KMS-11 (cell line): ENCODE measurements around the gene ADAMTS2.

Experiments
- H2AFZ ChIP-seq: fragments of 200-600 bp; sonication (generic); 2 replicates; pipeline ENCODE4 v1.6.1; 2016; ENCODE audit warnings: antibody characterized with exemption, mixed run types, low read depth
- H3K27ac ChIP-seq: fragments of 200-600 bp; sonication (generic); 2 replicates; pipeline ENCODE4 v1.6.1; 2016; ENCODE audit warnings: mild to moderate bottlenecking, mixed run types
- H3K27me3 ChIP-seq: fragments of 200-600 bp; sonication (generic); 2 replicates; pipeline ENCODE4 v1.6.1; 2017; ENCODE audit warnings: mild to moderate bottlenecking, low read depth, mixed run types, moderate library complexity; ENCODE audit not compliant: insufficient read depth
- H3K36me3 ChIP-seq: fragments of 200-600 bp; sonication (generic); 2 replicates; pipeline ENCODE4 v1.6.1; 2017; ENCODE audit warnings: mild to moderate bottlenecking, mixed run types; ENCODE audit not compliant: insufficient read depth
- H3K4me1 ChIP-seq: fragments of 200-600 bp; sonication (generic); 2 replicates; pipeline ENCODE4 v1.6.1; 2016; ENCODE audit warnings: mild to moderate bottlenecking, low read depth, mixed run types; ENCODE audit not compliant: poor library complexity, severe bottlenecking
- H3K4me2 ChIP-seq: fragments of 200-600 bp; sonication (generic); 2 replicates; pipeline ENCODE4 v1.7.0; 2016; ENCODE audit warnings: mild to moderate bottlenecking, mixed run types
- H3K4me3 ChIP-seq: fragments of 200-600 bp; sonication (generic); IDR thresholded peaks from 2 replicates; pipeline ENCODE4 v1.6.1; 2017; ENCODE audit warnings: low read depth, low read length, mixed read lengths; ENCODE audit not compliant: insufficient read depth
- H3K79me2 ChIP-seq: fragments of 200-600 bp; sonication (generic); 2 replicates; pipeline ENCODE4 v1.6.1; 2016; ENCODE audit warnings: low read depth, mixed run types; ENCODE audit not compliant: insufficient read depth
- H3K9ac ChIP-seq: fragments of 200-600 bp; sonication (generic); 2 replicates; pipeline ENCODE4 v1.6.1; 2016; ENCODE audit warnings: mild to moderate bottlenecking, mixed run types
- H4K20me1 ChIP-seq: fragments of 200-600 bp; sonication (generic); 2 replicates; pipeline ENCODE4 v1.6.1; 2016; ENCODE audit warnings: mild to moderate bottlenecking, mixed run types; ENCODE audit not compliant: insufficient read depth
- TF ChIP-seq, protein P1 (sequence below): fragments of 200-600 bp; sonication (generic); conservative IDR thresholded peaks from 2 replicates; pipeline ENCODE4 v1.6.1; 2017; ENCODE audit warnings: low read depth, mild to moderate bottlenecking, antibody characterized with exemption, low read length, moderate library complexity, mixed read lengths

ADAMTS2 gene

DNA sequence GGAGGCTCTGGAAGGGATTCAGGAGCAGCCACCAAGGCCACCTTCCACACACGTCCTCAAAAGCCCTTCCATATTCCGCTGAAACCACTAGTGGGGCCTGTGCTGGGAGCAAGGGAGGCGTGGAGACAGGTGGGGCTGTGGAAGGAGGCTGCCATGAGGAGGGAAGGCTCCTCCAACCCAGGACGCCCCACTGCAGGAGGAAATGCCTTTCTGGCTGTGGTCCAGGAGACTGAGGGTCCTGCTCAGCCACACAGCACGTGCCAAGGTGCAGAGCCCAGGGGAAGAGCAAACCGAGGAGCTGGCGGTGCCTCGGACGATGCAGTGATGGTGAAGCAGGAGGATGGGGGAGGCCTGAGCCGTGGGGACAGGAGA lies 49.5 kb downstream of the ADAMTS2 start:
- Histone ChIP-seq H3K79me2 (no peaks in the 10 kb centered on the region), H4K20me1 (no peaks in the 10 kb centered on the region), H3K4me1 (no peaks in the 10 kb centered on the region), H3K9ac (no peak overlapping the region), H3K4me2 (no peak overlapping the region), H3K27ac (no peak overlapping the region), H3K36me3 (no peaks in the 10 kb centered on the region), H3K4me3 (no peak overlapping the region), H2AFZ (no peak overlapping the region), H3K27me3 (peaks cover 2% of the 10 kb centered on the region; the same call in 1 of the 2 replicates)
- TF ChIP-seq, protein P1, sequence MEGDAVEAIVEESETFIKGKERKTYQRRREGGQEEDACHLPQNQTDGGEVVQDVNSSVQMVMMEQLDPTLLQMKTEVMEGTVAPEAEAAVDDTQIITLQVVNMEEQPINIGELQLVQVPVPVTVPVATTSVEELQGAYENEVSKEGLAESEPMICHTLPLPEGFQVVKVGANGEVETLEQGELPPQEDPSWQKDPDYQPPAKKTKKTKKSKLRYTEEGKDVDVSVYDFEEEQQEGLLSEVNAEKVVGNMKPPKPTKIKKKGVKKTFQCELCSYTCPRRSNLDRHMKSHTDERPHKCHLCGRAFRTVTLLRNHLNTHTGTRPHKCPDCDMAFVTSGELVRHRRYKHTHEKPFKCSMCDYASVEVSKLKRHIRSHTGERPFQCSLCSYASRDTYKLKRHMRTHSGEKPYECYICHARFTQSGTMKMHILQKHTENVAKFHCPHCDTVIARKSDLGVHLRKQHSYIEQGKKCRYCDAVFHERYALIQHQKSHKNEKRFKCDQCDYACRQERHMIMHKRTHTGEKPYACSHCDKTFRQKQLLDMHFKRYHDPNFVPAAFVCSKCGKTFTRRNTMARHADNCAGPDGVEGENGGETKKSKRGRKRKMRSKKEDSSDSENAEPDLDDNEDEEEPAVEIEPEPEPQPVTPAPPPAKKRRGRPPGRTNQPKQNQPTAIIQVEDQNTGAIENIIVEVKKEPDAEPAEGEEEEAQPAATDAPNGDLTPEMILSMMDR, result no peak

DNA sequence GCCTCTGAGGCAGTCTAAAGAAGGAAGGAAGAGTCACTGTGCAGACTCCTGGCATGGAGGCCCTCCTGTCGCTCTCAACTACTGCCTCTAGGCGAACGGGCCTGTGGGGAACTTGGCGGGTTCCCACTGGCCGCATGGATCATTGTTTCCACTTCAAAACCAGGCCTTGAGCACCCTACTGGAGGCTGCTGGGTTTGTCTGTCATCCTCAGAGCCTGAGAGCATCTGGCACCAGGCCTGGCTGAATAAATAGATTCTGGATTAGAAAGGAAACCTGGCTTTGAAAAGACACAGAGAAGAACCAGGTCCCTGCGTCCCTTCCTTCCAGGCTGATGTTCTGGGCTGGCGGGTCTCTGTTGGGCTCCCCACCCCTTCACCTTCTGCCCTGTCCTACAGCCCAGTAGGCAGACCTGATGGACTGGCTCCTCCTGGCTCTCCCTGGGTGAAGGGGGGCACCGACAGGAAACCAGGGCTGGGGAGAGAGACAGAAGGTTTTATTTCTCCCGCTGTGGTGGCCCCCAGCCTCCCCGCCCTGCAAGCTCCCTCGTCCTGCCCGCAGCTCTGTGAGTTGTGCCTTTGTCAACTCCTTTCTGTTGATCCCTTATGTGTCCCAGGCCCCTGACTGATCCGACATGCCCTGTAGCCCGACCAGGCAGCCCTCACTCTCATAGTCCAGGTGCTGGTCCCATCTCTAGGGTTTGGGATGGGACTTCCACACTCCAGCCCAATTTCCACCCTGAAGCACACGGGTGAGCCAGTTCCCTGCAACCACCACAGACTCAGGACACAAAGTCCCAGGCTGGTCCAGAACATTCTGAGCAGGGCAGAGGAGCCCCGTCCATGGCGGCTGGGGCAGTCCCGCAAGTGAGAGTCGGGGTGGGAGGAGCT lies 50.1 kb downstream of the ADAMTS2 start:
- Histone ChIP-seq H3K27ac (no peak overlapping the region), H3K9ac (no peak overlapping the region), H3K27me3 (peaks cover 2% of the 10 kb centered on the region; the same call in 1 of the 2 replicates), H3K4me2 (no peak overlapping the region), H3K4me3 (no peak overlapping the region), H2AFZ (no peak overlapping the region), H3K36me3 (no peaks in the 10 kb centered on the region), H3K79me2 (no peaks in the 10 kb centered on the region), H3K4me1 (no peaks in the 10 kb centered on the region), H4K20me1 (no peaks in the 10 kb centered on the region)
- TF ChIP-seq, protein P1, result no peak

DNA sequence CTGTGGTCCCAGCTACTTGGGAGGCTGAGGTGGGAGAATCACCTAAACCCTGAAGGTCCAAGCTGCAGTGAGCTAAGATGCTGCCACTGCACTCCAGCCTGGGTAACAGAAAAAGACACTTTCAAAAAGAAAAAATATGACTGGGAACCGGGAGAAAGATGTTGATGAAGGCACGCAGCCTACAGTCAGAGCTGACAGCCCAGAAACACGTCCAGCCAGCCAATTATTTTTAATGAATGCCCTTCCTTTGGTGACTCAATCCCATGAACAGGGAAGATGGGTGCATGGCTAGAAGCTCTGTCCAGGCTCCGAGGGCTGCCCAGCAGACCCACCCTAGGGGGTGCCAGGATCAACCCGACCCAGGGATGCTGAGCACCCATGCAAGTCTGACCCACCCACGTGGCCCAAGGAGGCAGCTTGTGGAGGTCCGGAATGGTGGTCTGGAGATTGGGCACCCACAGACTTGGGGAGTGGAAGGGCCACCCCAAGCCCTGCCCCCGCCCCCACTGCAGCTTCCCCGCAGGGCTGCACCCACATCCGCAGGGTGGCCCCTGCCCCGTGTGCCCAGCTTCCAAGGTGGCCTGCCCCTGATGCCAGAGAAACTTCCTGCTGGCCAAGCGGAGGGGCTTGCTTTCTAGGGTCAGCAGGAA lies 51.0 kb downstream of the ADAMTS2 start:
- Histone ChIP-seq H3K4me1 (no peaks in the 10 kb centered on the region), H3K4me3 (no peak overlapping the region), H3K4me2 (no peak overlapping the region), H3K79me2 (no peaks in the 10 kb centered on the region), H3K27ac (no peak overlapping the region), H3K36me3 (no peaks in the 10 kb centered on the region), H4K20me1 (no peaks in the 10 kb centered on the region), H3K9ac (no peak overlapping the region), H2AFZ (no peak overlapping the region), H3K27me3 (peaks cover 2% of the 10 kb centered on the region; the same call in 1 of the 2 replicates)
- TF ChIP-seq, protein P1, result no peak

DNA sequence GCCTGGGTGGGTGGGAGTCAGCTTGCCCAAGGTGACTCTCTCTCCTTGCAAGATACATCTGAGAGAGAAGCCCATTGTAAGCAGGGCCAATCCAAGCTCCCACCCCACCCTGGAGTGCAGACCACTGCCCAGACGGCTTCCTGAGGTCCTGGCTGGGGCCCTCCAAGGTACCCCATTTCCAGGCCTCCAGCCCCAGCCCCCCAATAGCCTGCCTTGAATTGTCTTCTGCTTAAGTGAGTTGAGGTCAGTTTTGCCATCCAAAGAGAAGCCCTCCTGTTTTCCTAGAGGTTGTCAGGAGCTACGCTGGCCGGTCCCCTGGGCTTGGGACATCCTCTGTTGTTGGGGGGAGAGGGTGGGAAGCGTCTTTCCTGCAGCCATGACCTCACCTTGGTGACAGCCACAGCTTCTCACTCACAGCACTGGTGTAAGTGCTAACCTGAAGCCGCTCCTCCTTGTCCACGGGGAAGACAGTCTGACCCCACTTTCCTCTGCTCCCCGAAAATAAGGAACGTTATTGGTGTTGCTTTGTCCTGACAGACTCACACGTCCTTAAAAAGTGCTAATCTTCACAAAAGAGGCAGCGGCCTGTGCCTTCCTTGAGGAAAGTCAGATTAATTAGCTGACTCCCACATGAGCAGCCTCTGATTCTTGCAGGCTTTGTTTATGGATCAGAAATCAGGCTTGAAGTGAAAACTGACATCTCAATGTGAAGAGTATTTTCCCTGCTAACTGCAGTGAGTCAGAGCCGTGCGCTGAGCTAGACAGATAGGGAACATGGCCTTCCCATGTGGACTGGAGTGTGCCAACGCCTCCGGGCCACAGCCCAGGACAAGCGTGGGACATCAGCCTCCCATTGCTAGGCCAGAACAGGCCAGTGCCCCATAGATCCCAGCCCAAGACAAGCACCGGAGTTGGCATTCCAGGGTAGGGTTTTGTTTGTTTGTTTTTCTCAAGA lies 52.3 kb downstream of the ADAMTS2 start:
- Histone ChIP-seq H3K9ac (no peak overlapping the region), H3K27ac (no peak overlapping the region), H3K4me3 (no peak overlapping the region), H4K20me1 (no peaks in the 10 kb centered on the region), H3K4me1 (no peaks in the 10 kb centered on the region), H3K27me3 (peaks cover 2% of the 10 kb centered on the region; the same call in 1 of the 2 replicates), H2AFZ (no peak overlapping the region), H3K79me2 (no peaks in the 10 kb centered on the region), H3K36me3 (no peaks in the 10 kb centered on the region), H3K4me2 (no peak overlapping the region)
- TF ChIP-seq, protein P1, result no peak
